Neuronal stem cell (in vitro differentiated cells): ENCODE results near the gene KIF16B.

Experiments used
- DNase-seq: peaks from one replicate; pipeline ENCODE4 v3.0.0-alpha.2; 2013; ENCODE audit warnings: low spot score
- H2AFZ ChIP-seq: one replicate; pipeline ENCODE4 v1.6.1; 2013; ENCODE audit warnings: mild to moderate bottlenecking, low read length, inconsistent platforms
- H2AK5ac ChIP-seq: 2 replicates; pipeline ENCODE4 v1.6.1; 2013; ENCODE audit warnings: low read depth, mild to moderate bottlenecking, inconsistent platforms, low read length, moderate library complexity, mixed read lengths
- H2BK120ac ChIP-seq: 2 replicates; pipeline ENCODE4 v1.6.1; 2013; ENCODE audit warnings: low read depth, mild to moderate bottlenecking, inconsistent platforms, low read length, moderate library complexity, mixed read lengths
- H2BK12ac ChIP-seq: one replicate; pipeline ENCODE4 v1.6.1; 2013; ENCODE audit warnings: low read length, inconsistent platforms
- H2BK15ac ChIP-seq: 2 replicates; pipeline ENCODE4 v1.6.1; 2013; ENCODE audit warnings: mild to moderate bottlenecking, low read length, inconsistent platforms, mixed read lengths
- H2BK5ac ChIP-seq: one replicate; pipeline ENCODE4 v1.6.1; 2013; ENCODE audit warnings: inconsistent platforms, mild to moderate bottlenecking, low read length, moderate library complexity
- H3K14ac ChIP-seq: one replicate; pipeline ENCODE4 v1.6.1; 2013; ENCODE audit warnings: low read length, inconsistent platforms
- H3K18ac ChIP-seq: 2 replicates; pipeline ENCODE4 v1.6.1; 2013; ENCODE audit warnings: low read length, inconsistent platforms
- H3K23ac ChIP-seq: 2 replicates; pipeline ENCODE4 v1.6.1; 2013; ENCODE audit warnings: low read depth, mild to moderate bottlenecking, mixed read lengths, low read length, inconsistent platforms; ENCODE audit not compliant: poor library complexity
- H3K27ac ChIP-seq: replicated peaks from 3 replicates; pipeline ENCODE4 v1.5.1; 2013; ENCODE audit warnings: low read length, inconsistent platforms
- H3K27me3 ChIP-seq, 3 experiments: 2 replicates each; pipeline ENCODE4 v1.6.1; 2013; ENCODE audit warnings: low read length in 3 of 3, mild to moderate bottlenecking in 2 of 3, inconsistent platforms in 1 of 3, low read depth in 1 of 3, mixed read lengths in 1 of 3, moderate library complexity in 1 of 3; ENCODE audit not compliant: control insufficient read depth in 3 of 3, insufficient read depth in 3 of 3
- H3K36me3 ChIP-seq, 2 donors: replicated peaks in 1 of 2; 2 replicates each; pipeline ENCODE4 v1.6.1; 2013; ENCODE audit warnings: low read length in 2 of 2; ENCODE audit not compliant: control insufficient read depth in 2 of 2, insufficient read depth in 2 of 2
- H3K4ac ChIP-seq: 2 replicates; pipeline ENCODE4 v1.6.1; 2013; ENCODE audit warnings: inconsistent platforms, mild to moderate bottlenecking, low read length, moderate library complexity
- H3K4me1 ChIP-seq, 2 donors: 1 replicate in 1 of 2; 2 replicates in 1 of 2; pipeline ENCODE4 v1.6.1; 2013; ENCODE audit warnings: low read length in 2 of 2, low read depth in 1 of 2; ENCODE audit not compliant: control insufficient read depth in 2 of 2, insufficient read depth in 1 of 2
- H3K4me2 ChIP-seq: one replicate; pipeline ENCODE4 v1.6.1; 2013; ENCODE audit warnings: mild to moderate bottlenecking, low read length, inconsistent platforms; ENCODE audit not compliant: insufficient read depth, poor library complexity, severe bottlenecking
- H3K4me3 ChIP-seq, 2 donors: 2 replicates each; pipeline ENCODE4 v1.5.1; 2013; ENCODE audit warnings: low read length in 2 of 2, mild to moderate bottlenecking in 2 of 2, inconsistent platforms in 1 of 2, moderate library complexity in 1 of 2
- H3K79me1 ChIP-seq: one replicate; pipeline ENCODE4 v1.6.1; 2013; ENCODE audit warnings: low read depth, mild to moderate bottlenecking, inconsistent platforms, low read length, moderate library complexity
- H3K9ac ChIP-seq: one replicate; pipeline ENCODE4 v1.6.1; 2013; ENCODE audit warnings: mild to moderate bottlenecking, low read depth, low read length, inconsistent platforms; ENCODE audit not compliant: poor library complexity
- H3K9me3 ChIP-seq, 2 donors: replicated peaks in 1 of 2; 2 replicates each; pipeline versions ENCODE3 to v1.6.1; 2013; ENCODE audit warnings: low read length in 2 of 2, mild to moderate bottlenecking in 2 of 2, inconsistent platforms in 1 of 2, low read depth in 1 of 2, mixed read lengths in 1 of 2, moderate library complexity in 1 of 2; ENCODE audit not compliant: control insufficient read depth in 2 of 2, insufficient read depth in 1 of 2
- H4K8ac ChIP-seq: one replicate; pipeline ENCODE4 v1.6.1; 2013; ENCODE audit warnings: low read depth, mild to moderate bottlenecking, inconsistent platforms, low read length, moderate library complexity
- H4K91ac ChIP-seq: one replicate; pipeline ENCODE4 v1.6.1; 2013; ENCODE audit warnings: low read length, low read depth, mild to moderate bottlenecking, inconsistent platforms; ENCODE audit not compliant: poor library complexity
- WGBS, 2 donors: extraction: QIAGEN DNeasy Blood & Tissue Kit; methylation state at CpG; one replicate each; pipeline ENCODE4 v1.1.7; 2013; ENCODE audit warnings: missing lambda C conversion rate in 2 of 2, mixed read lengths in 1 of 2; ENCODE audit not compliant: insufficient read length in 2 of 2, insufficient replicate concordance in 1 of 2; ENCODE audit errors: extremely low coverage in 2 of 2; 5-methylcytosine and 5-hydroxymethylcytosine counted together

Gene KIF16B

DNA sequence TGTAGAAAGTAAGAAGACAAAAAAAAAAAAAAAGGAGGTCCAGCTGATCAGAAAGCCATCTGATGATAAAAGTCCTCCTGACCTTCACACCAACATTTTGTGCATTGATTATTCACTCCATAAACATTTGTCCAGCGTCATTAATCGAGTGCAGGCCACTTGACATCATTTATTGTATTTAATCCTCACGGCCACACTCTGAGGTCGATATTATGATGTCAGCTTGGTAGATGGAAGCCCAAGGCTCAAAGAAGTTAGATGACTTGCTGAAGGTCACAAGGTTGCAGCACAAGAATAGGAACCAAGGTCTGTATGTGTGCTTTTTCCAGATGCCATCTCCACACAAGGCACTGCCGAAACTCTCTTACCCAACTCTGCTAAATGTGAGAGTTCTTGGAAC lies 328.4 kb downstream of the KIF16B start:
- DNase-seq, result no peak
- Histone ChIP-seq H3K79me1 (no peaks in the 10 kb centered on the region), H2BK5ac (no peak overlapping the region), H2BK15ac (no peak overlapping the region), H2AFZ (no peak overlapping the region), H3K4ac (no peak overlapping the region), H3K4me3 (no peak overlapping the region), H3K27me3 (peaks cover 0 to 4% (median 0%) of the 10 kb centered on the region in 3 experiments), H3K4me2 (no peak overlapping the region), H3K18ac (no peak overlapping the region), H3K4me1 (peaks cover 0 to 4% of the 10 kb centered on the region in 2 donors), H3K27ac (no peak overlapping the region), H3K9ac (no peak overlapping the region), H3K23ac (no peak overlapping the region), H4K91ac (no peak overlapping the region), H2AK5ac (no peak overlapping the region), H3K36me3 (no peaks in the 10 kb centered on the region), H4K8ac (no peak overlapping the region), H3K9me3 (peaks cover 6 to 8% of the 10 kb centered on the region in 2 donors), H3K14ac (no peak overlapping the region), H2BK120ac (no peak overlapping the region), H2BK12ac (no peak overlapping the region)
- no CpG with 5 or more reads among the region's 5 CpGs for WGBS, 2 donors

DNA sequence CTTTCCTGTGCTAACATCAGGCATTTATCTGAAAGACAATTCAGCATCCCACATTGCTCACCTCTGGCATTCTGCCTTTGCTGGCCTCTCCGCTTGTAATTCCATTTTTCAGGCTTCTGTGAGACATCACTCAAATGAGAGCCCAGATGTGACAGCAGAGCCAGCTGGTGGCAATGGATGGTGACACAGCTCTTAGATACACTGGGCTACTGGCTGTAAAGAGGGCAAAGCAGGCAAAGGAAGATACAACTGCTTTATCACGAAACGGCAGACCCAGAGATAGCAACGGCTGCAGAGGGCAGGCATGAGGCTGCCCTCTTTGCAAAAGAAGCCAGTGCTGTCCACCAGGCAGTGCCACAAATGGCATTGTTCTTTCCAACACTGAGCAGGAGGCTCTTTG lies 329.8 kb downstream of the KIF16B start:
- peaks cover 0 to 4% (median 0%) of the 10 kb centered on the region in 3 experiments for H3K27me3 ChIP-seq
- no peak overlapping the region for H3K4me2 ChIP-seq
- no peaks in the 10 kb centered on the region for H3K79me1 ChIP-seq
- H2BK5ac ChIP-seq, result no peak overlapping the region
- no peak overlapping the region for H3K14ac ChIP-seq
- H3K36me3 ChIP-seq, result no peaks in the 10 kb centered on the region
- no peak overlapping the region for H3K27ac ChIP-seq
- no peak overlapping the region for H2BK12ac ChIP-seq
- no peak for DNase-seq
- H3K23ac ChIP-seq, result no peak overlapping the region
- H2BK15ac ChIP-seq, result no peak overlapping the region
- no peak overlapping the region for H3K4ac ChIP-seq
- H3K4me1 ChIP-seq, result peaks cover 0 to 4% of the 10 kb centered on the region in 2 donors
- no peak overlapping the region for H3K9ac ChIP-seq
- no peak overlapping the region for H4K91ac ChIP-seq
- H2AK5ac ChIP-seq, result no peak overlapping the region
- no peak overlapping the region for H3K4me3 ChIP-seq
- peak overlapping the region; percentile 15 for H3K18ac ChIP-seq
- H3K9me3 ChIP-seq, result peaks cover 12 to 15% of the 10 kb centered on the region in 2 donors
- no peak overlapping the region for H2BK120ac ChIP-seq
- no peak overlapping the region for H4K8ac ChIP-seq
- no CpG with 5 or more reads among the region's 4 CpGs for whole genome bisulfite sequencing, 2 donors
- no peak overlapping the region for H2AFZ ChIP-seq

DNA sequence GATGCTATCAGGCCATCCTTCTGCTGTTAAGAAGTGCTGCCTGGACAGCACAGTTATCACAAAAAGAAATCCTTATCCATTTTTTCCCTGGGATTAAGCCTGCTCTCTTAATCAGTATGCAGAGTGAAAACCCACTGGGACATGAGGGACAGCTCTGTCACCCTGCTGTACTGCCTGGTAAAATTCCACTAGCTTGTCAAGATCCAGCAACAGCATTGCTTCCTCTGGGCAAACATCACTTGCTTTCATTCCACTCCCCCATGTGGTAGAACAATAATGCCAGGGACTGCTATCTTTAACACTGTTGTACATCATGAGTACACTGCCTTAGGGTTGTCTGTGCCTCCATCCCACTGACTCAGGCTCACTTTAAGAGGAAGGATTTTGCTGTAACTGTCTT lies 331.3 kb downstream of the KIF16B start:
- Histone ChIP-seq H3K9ac (no peak overlapping the region), H3K79me1 (no peaks in the 10 kb centered on the region), H2BK12ac (no peak overlapping the region), H2BK120ac (no peak overlapping the region), H3K27ac (no peak overlapping the region), H3K27me3 (peaks cover 0 to 3% (median 0%) of the 10 kb centered on the region in 3 experiments), H3K18ac (no peak overlapping the region), H4K91ac (no peak overlapping the region), H3K4ac (no peak overlapping the region), H2BK5ac (no peak overlapping the region), H3K4me1 (peaks cover 0 to 6% of the 10 kb centered on the region in 2 donors), H2BK15ac (no peak overlapping the region), H2AK5ac (no peak overlapping the region), H3K4me3 (no peak overlapping the region), H3K36me3 (no peaks in the 10 kb centered on the region), H4K8ac (no peak overlapping the region), H3K9me3 (peaks cover 19 to 24% of the 10 kb centered on the region in 2 donors), H3K23ac (no peak overlapping the region), H3K14ac (no peak overlapping the region), H3K4me2 (no peak overlapping the region), H2AFZ (no peak overlapping the region)
- DNase-seq, result no peak

DNA sequence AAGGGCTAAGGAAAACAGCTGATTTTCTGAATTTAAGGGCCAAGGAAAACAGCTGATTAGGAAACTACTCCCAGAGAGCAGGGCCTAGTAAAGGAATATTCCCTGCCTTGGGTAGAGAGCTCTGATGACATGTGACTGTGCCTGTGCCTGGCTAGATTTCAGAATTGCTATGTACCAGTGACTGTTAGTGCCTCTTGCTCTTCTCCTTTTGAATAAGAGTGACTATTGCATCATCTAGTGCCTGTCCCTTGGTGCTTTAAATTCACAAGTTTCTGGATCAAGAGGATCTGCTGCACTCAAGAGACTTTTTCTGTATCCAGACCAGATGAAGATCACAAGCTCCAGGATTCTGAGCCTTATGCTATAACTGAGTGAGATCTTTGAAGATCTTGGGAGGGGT lies 332.9 kb downstream of the KIF16B start:
- Histone ChIP-seq H3K27me3 (peaks cover 0 to 2% (median 0%) of the 10 kb centered on the region in 3 experiments), H3K4me2 (no peak overlapping the region), H2AFZ (no peak overlapping the region), H2BK15ac (no peak overlapping the region), H3K4me1 (peaks cover 0 to 15% of the 10 kb centered on the region in 2 donors), H2BK5ac (no peak overlapping the region), H2BK120ac (no peak overlapping the region), H3K9me3 (peaks cover 19 to 24% of the 10 kb centered on the region in 2 donors), H3K4me3 (no peak overlapping the region), H3K9ac (no peak overlapping the region), H2BK12ac (no peak overlapping the region), H3K27ac (no peak overlapping the region), H4K8ac (no peak overlapping the region), H3K79me1 (no peaks in the 10 kb centered on the region), H3K18ac (no peak overlapping the region), H3K36me3 (no peaks in the 10 kb centered on the region), H4K91ac (no peak overlapping the region), H2AK5ac (no peak overlapping the region), H3K23ac (no peak overlapping the region), H3K14ac (no peak overlapping the region), H3K4ac (no peak overlapping the region)
- no peak for DNase-seq
